Upper lobe of right lung (tissue), 1 donor: ENCODE data around the gene DPP6. TPM values are rescaled to one million over a fixed set of nuclear protein-coding genes. Genes with fewer than 3 reads are reported as not detected.

Source experiments
- ATAC-seq: fragments of 200-7000 bp; cut with Tn5 transposase; one replicate; pipeline ENCODE4 v1.9.1; 2020; ENCODE audit warnings: mild to moderate bottlenecking, moderate library complexity
- DNase-seq: peaks from one replicate; pipeline ENCODE4 v3.0.0-alpha.2; 2020
- H3K27ac ChIP-seq: fragments of 200-600 bp; one replicate; pipeline ENCODE4 v1.8.0; 2022
- H3K27me3 ChIP-seq: fragments of 200-600 bp; one replicate; pipeline ENCODE4 v1.8.0; 2022; ENCODE audit warnings: mild to moderate bottlenecking
- H3K36me3 ChIP-seq: fragments of 200-600 bp; one replicate; pipeline ENCODE4 v1.8.0; 2022
- H3K4me1 ChIP-seq: fragments of 200-600 bp; one replicate; pipeline ENCODE4 v1.8.0; 2022
- H3K4me3 ChIP-seq: fragments of 200-600 bp; one replicate; pipeline ENCODE4 v1.8.0; 2022; ENCODE audit warnings: mild to moderate bottlenecking
- H3K9me3 ChIP-seq: fragments of 200-600 bp; one replicate; pipeline ENCODE4 v1.8.0; 2022
- intact Hi-C: fragments of 100-400 bp; cut with DNase I; formaldehyde crosslinking; loops from one replicate; pipeline ENCODE4 v1.11.0; 2022
- total RNA-seq: library from RNA; stranded (reverse); fragmentation: NEBNext Ultra II Directional; extraction: Animal tissue kit (Norgen Biotek cat#: 25700); gene quantifications from one replicate; pipeline ENCODE4 v1.2.1, GENCODE V29; 2021
- TF ChIP-seq, protein P1 (sequence below): fragments of 200-600 bp; IDR thresholded peaks from one replicate; pipeline ENCODE4 v1.8.0; 2022; ENCODE audit warnings: antibody characterized with exemption
- donor health status: DM: no; HTN: yes; CAD: no; lungs with severe emphysema.

The DPP6 gene
- total RNA-seq, 1 donor from 2014 or later: 1.6 TPM

DNA sequence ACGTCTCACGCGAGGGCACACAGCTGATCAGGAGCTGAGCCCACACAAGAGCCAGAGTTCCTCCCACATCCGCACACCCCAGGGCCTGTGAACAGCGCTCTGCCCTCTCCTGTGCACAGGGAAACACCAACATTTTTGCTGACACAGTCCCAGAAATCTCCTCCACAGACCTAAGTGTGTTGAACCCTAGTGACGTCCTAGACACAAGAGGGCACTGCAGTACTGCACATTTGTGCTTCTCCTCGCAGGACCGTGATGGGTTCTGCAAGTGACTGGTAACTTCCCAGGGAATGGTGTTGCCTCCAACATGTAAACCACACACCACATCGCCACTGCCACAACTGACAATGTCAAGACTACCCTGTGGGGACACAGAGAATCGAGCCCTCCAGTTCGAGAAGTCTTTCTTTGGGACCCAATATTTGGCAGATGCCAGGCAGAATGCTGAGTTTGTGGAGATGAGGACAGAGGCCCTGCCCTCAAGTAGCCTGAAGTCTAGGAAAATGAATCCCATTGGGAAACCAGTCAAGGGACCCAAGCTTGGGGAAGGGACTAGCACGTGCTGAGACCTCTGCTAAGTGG lies 780.5 kb downstream of the DPP6 start:
- H3K27ac ChIP-seq: no peak overlapping the region
- TF ChIP-seq, protein P1, sequence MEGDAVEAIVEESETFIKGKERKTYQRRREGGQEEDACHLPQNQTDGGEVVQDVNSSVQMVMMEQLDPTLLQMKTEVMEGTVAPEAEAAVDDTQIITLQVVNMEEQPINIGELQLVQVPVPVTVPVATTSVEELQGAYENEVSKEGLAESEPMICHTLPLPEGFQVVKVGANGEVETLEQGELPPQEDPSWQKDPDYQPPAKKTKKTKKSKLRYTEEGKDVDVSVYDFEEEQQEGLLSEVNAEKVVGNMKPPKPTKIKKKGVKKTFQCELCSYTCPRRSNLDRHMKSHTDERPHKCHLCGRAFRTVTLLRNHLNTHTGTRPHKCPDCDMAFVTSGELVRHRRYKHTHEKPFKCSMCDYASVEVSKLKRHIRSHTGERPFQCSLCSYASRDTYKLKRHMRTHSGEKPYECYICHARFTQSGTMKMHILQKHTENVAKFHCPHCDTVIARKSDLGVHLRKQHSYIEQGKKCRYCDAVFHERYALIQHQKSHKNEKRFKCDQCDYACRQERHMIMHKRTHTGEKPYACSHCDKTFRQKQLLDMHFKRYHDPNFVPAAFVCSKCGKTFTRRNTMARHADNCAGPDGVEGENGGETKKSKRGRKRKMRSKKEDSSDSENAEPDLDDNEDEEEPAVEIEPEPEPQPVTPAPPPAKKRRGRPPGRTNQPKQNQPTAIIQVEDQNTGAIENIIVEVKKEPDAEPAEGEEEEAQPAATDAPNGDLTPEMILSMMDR: no peak
- H3K4me1 ChIP-seq: no peaks in the 10 kb centered on the region
- no peaks in the 10 kb centered on the region for H3K36me3 ChIP-seq
- H3K27me3 ChIP-seq: no peaks in the 10 kb centered on the region
- H3K4me3 ChIP-seq: no peak overlapping the region
- DNase-seq (no peak), ATAC-seq (peak; percentile 37)
- intact Hi-C loops: no loop called here
- H3K9me3 ChIP-seq: no peaks in the 10 kb centered on the region

- peaks cover 6% of the 10 kb centered on the region for H3K27me3 ChIP-seq
- DNase-seq: no peak
- H3K27ac ChIP-seq: no peak overlapping the region
- TF ChIP-seq, protein P1: no peak
- no peaks in the 10 kb centered on the region for H3K9me3 ChIP-seq
- H3K4me1 ChIP-seq: no peaks in the 10 kb centered on the region
- ATAC-seq: no peak
- H3K36me3 ChIP-seq: no peaks in the 10 kb centered on the region
- no peak overlapping the region for H3K4me3 ChIP-seq
- intact Hi-C loops: no loop called here
These were observed 783.8 kb downstream of the DPP6 start for GRCh38 chr7:154836021-154836448.

- DNase-seq: no peak
- H3K4me3 ChIP-seq: no peak overlapping the region
- TF ChIP-seq, protein P1: no peak
- no peaks in the 10 kb centered on the region for H3K4me1 ChIP-seq
- H3K27ac ChIP-seq: no peak overlapping the region
- intact Hi-C loops: no loop called here
- H3K9me3 ChIP-seq: no peaks in the 10 kb centered on the region
- ATAC-seq: no peak
- H3K27me3 ChIP-seq: peaks cover 6% of the 10 kb centered on the region
- no peaks in the 10 kb centered on the region for H3K36me3 ChIP-seq
These were observed 784.9 kb downstream of the DPP6 start for GRCh38 chr7:154837087-154837486.

GRCh38 chr7:154837622-154838021 lies 785.4 kb downstream of the DPP6 start:
- H3K27me3 ChIP-seq: peaks cover 6% of the 10 kb centered on the region
- ATAC-seq: no peak
- no peak overlapping the region for H3K4me3 ChIP-seq
- H3K4me1 ChIP-seq: no peaks in the 10 kb centered on the region
- H3K36me3 ChIP-seq: no peaks in the 10 kb centered on the region
- H3K27ac ChIP-seq: no peak overlapping the region
- intact Hi-C loops: no loop called here
- no peak for DNase-seq
- no peaks in the 10 kb centered on the region for H3K9me3 ChIP-seq
- TF ChIP-seq, protein P1: no peak

DNA sequence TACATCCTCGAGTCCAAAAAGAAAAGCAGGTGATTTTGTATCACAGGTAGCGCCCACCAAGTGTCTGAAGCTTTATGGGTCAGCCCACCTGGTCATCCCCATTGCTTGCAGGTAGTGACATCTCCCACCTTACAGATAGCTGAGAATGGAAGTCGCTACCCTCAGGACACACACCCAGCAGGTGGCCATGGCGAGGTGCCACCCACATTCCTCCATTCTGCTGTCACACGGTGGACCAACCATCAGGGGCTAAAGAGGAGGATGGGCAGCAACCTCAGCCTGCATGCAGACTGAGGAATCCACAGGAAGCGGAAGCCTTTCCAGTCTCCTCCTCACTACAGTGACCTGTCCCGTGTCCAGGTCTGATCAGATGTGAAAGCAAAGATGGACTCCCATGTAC lies 787.9 kb downstream of the DPP6 start:
- TF ChIP-seq, protein P1: no peak
- no peaks in the 10 kb centered on the region for H3K9me3 ChIP-seq
- no peak for DNase-seq
- no peaks in the 10 kb centered on the region for H3K36me3 ChIP-seq
- H3K27ac ChIP-seq: no peak overlapping the region
- intact Hi-C loops: no loop called here
- no peak overlapping the region for H3K4me3 ChIP-seq
- H3K4me1 ChIP-seq: no peaks in the 10 kb centered on the region
- no peak for ATAC-seq
- peaks cover 10% of the 10 kb centered on the region for H3K27me3 ChIP-seq
